Sciatic nerve (tissue), 2 donors: ENCODE measurements around the gene PIK3CB. TPM values are rescaled to one million over a fixed set of nuclear protein-coding genes. Genes with fewer than 3 reads are reported as not detected.
"Not testable (repeated sequence)": the region's sequence is repeated elsewhere in the genome, so short reads cannot be mapped to it uniquely, and the experiment has no call there.

Source experiments
- ATAC-seq: fragments of 200-7000 bp; cut with Tn5 transposase; one replicate; pipeline ENCODE4 v1.9.1; 2020; ENCODE audit warnings: mild to moderate bottlenecking, moderate library complexity
- DNase-seq: peaks from one replicate; pipeline ENCODE4 v3.0.0-alpha.2; 2020; ENCODE audit warnings: low spot score
- intact Hi-C: fragments of 100-400 bp; cut with DNase I; formaldehyde crosslinking; loops from one replicate; pipeline ENCODE4 v1.14.2; 2022
- total RNA-seq: library from RNA; stranded (reverse); fragmentation: NEBNext Ultra II Directional; extraction: Animal tissue kit (Norgen Biotek cat#: 25700); gene quantifications from one replicate; pipeline ENCODE4 v1.2.1, GENCODE V29; 2021
- donor health status: DM: no; HTN: no; CAD: no.
- donor health status: DM: no; HTN: no; CAD: no.

Gene PIK3CB
- total RNA-seq, 1 donor from 2014 or later: 28.8 TPM

GRCh38 chr3:138817695-138818094 lies 17.0 kb downstream of the PIK3CB start:
- DNase-seq: no peak
- intact Hi-C loops: no loop called here
- ATAC-seq: no peak

GRCh38 chr3:138812806-138813205 lies 21.9 kb downstream of the PIK3CB start:
- intact Hi-C loops: no loop called here
- ATAC-seq (no peak), DNase-seq (no peak)

GRCh38 chr3:138809500-138810256 lies 25.1 kb downstream of the PIK3CB start:
- ATAC-seq: no peak
- intact Hi-C loops: no loop called here
- DNase-seq: no peak

GRCh38 chr3:138806376-138807080 lies 28.2 kb downstream of the PIK3CB start:
- DNase-seq: no peak
- ATAC-seq: no peak
- intact Hi-C loops: no loop called here

GRCh38 chr3:138803006-138803653 lies 31.6 kb downstream of the PIK3CB start:
- no peak for ATAC-seq
- intact Hi-C loops: no loop called here
- no peak for DNase-seq

GRCh38 chr3:138802223-138802622 lies 32.5 kb downstream of the PIK3CB start:
- intact Hi-C loops, ATAC-seq, DNase-seq: not testable (repeated sequence)

- intact Hi-C loops: no loop called here
- no peak for ATAC-seq
- no peak for DNase-seq
These were observed 32.9 kb downstream of the PIK3CB start for GRCh38 chr3:138801792-138802191.

GRCh38 chr3:138800248-138800647 lies 34.5 kb downstream of the PIK3CB start:
- intact Hi-C loops: no loop called here
- ATAC-seq (no peak), DNase-seq (no peak)

GRCh38 chr3:138799822-138800221 lies 34.9 kb downstream of the PIK3CB start:
- intact Hi-C loops: no loop called here
- ATAC-seq (no peak), DNase-seq (no peak)

- DNase-seq: no peak
- intact Hi-C loops: no loop called here
These were observed 37.2 kb downstream of the PIK3CB start for GRCh38 chr3:138797508-138798038.

GRCh38 chr3:138796761-138797160 lies 38.0 kb downstream of the PIK3CB start:
- no peak for ATAC-seq
- DNase-seq: no peak
- intact Hi-C loops: no loop called here

More at GRCh38 chr3:138797508-138798038, 37.2 kb downstream of the PIK3CB start:
- no peak for ATAC-seq

- intact Hi-C loops: no loop called here
- DNase-seq (no peak), ATAC-seq (peak; percentile 80)
These were observed 47.9 kb downstream of the PIK3CB start for GRCh38 chr3:138786788-138787271.

GRCh38 chr3:138785951-138786350 lies 48.8 kb downstream of the PIK3CB start:
- intact Hi-C loops: no loop called here
- no peak for DNase-seq
- ATAC-seq: no peak

GRCh38 chr3:138785362-138785857 lies 49.3 kb downstream of the PIK3CB start:
- intact Hi-C loops, ATAC-seq, DNase-seq: not testable (repeated sequence)

GRCh38 chr3:138782755-138783154 lies 52.0 kb downstream of the PIK3CB start:
- intact Hi-C loops: no loop called here
- no peak for DNase-seq
- ATAC-seq: no peak

GRCh38 chr3:138781012-138781470 lies 53.7 kb downstream of the PIK3CB start:
- ATAC-seq (no peak), DNase-seq (no peak)
- intact Hi-C loops: no loop called here

GRCh38 chr3:138778643-138779042 lies 56.1 kb downstream of the PIK3CB start:
- no peak for DNase-seq
- intact Hi-C loops: no loop called here

GRCh38 chr3:138776961-138777360 lies 57.8 kb downstream of the PIK3CB start:
- DNase-seq (no peak), ATAC-seq (no peak)
- intact Hi-C loops: no loop called here

More at GRCh38 chr3:138778643-138779042, 56.1 kb downstream of the PIK3CB start:
- no peak for ATAC-seq

- no peak for DNase-seq
- intact Hi-C loops: no loop called here
- peak; percentile 47 for ATAC-seq
These were observed 59.5 kb downstream of the PIK3CB start for GRCh38 chr3:138775254-138775595.
